GM12873 (cell line): ENCODE data around the gene SERPINA12.

Experiments used
- CTCF ChIP-seq: IDR thresholded peaks from 2 replicates; pipeline ENCODE4 v1.5.1; 2012; ENCODE audit warnings: low read depth, mild to moderate bottlenecking, moderate library complexity, low read length, control low read depth; ENCODE audit not compliant: insufficient read depth; ENCODE audit errors: missing control alignments

Gene SERPINA12

DNA sequence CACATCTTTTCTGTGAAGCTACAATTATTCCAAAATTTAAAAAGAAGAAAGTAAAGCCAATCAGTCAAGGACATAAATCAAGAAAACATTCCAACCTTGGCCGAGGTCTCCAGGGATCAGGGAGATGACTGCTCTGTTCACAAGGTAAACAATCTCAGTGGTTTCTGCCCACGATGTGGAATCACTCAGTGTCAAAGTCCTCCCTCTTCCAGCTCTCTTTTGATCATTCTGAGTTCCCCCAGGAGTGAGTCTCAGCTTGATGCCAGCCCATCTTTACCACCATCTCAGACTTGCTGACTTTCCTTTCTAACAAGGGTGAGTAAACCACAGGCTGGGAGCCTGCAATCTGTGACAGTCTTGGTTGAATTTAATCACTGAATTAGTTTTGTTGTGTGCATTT lies 28.5 kb downstream of the SERPINA12 start:
- TF ChIP-seq CTCF, result no peak

- no peak for TF ChIP-seq CTCF
Observed at GRCh38 chr14:94478420-94478819, 30.8 kb downstream of the SERPINA12 start.

GRCh38 chr14:94476023-94476422 lies 33.2 kb downstream of the SERPINA12 start, which contains the start of gene SERPINA9:
Gene SERPINA9, minus strand, starts transcription at chr14:94476197. Its CDS starts 6,357 bp downstream, at chr14:94469840.
- no peak for TF ChIP-seq CTCF

GRCh38 chr14:94474581-94475031 lies 34.7 kb downstream of the SERPINA12 start:
- TF ChIP-seq CTCF, result no peak

DNA sequence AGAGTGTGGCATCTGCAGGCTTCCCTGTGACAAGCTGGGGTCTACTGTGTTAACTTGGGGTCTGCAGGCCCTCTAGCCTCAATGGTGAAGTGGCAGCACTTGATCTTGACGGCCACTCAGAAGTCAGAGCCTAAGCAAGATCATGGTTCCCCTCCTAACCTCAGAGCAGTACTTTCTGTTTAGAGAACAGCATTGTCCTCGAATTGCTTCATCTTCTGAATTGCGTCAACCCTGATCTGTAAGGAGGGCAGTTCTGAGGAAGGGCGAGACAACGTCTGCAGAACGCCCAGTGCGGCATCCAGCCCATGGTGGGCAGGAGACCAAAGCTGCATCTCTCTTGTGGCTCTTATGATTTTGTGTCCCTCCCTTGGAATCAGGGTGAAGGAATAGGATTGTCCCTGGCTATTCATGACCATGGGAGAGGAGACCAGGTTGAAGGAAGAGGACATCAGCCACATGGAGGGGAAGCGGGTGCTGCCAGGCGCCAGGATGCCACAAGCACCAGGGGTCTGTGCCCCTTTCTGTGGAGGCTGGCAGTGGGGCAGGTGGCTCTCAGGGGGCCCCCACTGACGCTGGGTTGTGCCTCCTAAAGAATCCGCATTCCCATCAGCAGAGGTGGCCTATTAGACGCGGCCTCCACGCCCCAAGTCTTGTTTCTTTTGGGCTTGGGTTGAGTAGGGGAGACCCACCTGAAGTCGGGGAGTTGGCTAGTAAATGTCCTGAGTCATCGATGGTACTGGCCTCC lies 35.4 kb downstream of the SERPINA12 start:
- no peak for TF ChIP-seq CTCF

GRCh38 chr14:94472842-94473241 lies 36.4 kb downstream of the SERPINA12 start:
- no peak for TF ChIP-seq CTCF

DNA sequence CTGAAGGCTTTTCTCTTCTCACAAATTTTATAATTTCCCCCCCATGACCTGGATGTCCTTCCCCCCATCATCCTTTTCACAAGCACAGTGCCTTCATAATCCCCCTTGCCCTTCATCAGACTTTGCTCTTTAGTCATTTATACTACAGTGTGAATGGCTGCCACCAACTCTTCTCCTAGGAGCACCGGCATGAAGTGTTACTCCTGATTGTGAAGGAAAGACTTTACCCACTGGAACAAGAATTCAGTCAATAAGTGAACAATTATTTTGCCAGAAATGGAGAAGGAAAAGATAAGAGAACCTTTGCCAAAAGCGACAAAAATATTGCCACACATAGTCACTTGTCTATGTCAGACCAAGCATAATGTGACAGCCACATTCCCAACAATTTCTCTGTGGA lies 38.2 kb downstream of the SERPINA12 start:
- TF ChIP-seq CTCF, result no peak
